Loucy (cell line): ENCODE data around the gene LRRFIP1.

Source experiments
- H2AFZ ChIP-seq: fragments of 200-600 bp; sonication (generic); 2 replicates; pipeline ENCODE4 v1.6.0; 2016; ENCODE audit warnings: antibody characterized with exemption, mild to moderate bottlenecking, low read length, moderate library complexity
- H3F3A ChIP-seq: fragments of 200-600 bp; 2 replicates; pipeline ENCODE4 v1.6.0; 2016; ENCODE audit warnings: antibody characterized with exemption, low read depth, mild to moderate bottlenecking
- H3K27me3 ChIP-seq: fragments of 200-600 bp; sonication (generic); 2 replicates; pipeline ENCODE4 v1.6.1; 2014; ENCODE audit warnings: low read length, mild to moderate bottlenecking; ENCODE audit not compliant: insufficient read depth, poor library complexity, severe bottlenecking
- H3K36me3 ChIP-seq: fragments of 200-600 bp; sonication (generic); 2 replicates; pipeline ENCODE4 v1.6.1; 2016; ENCODE audit warnings: low read length; ENCODE audit not compliant: insufficient read depth
- H3K4me1 ChIP-seq: fragments of 200-600 bp; sonication (generic); 2 replicates; pipeline ENCODE4 v1.5.1; 2014; ENCODE audit warnings: low read length, mild to moderate bottlenecking; ENCODE audit not compliant: insufficient read depth, poor library complexity, severe bottlenecking
- H3K4me2 ChIP-seq: fragments of 200-600 bp; sonication (generic); 2 replicates; pipeline ENCODE4 v1.6.0; 2014; ENCODE audit warnings: antibody characterized with exemption, low read length, low read depth, mild to moderate bottlenecking; ENCODE audit not compliant: poor library complexity, severe bottlenecking
- H3K4me3 ChIP-seq: fragments of 200-600 bp; sonication (generic); 2 replicates; pipeline ENCODE4 v1.5.1; 2014; ENCODE audit warnings: low read length, mild to moderate bottlenecking, mixed read lengths; ENCODE audit not compliant: poor library complexity, severe bottlenecking
- H3K79me2 ChIP-seq: fragments of 200-600 bp; sonication (generic); 2 replicates; pipeline ENCODE4 v1.6.1; 2014; ENCODE audit warnings: low read length; ENCODE audit not compliant: insufficient read depth
- H3K9ac ChIP-seq: fragments of 200-600 bp; sonication (generic); 2 replicates; pipeline ENCODE4 v1.6.0; 2014; ENCODE audit warnings: mild to moderate bottlenecking, low read depth, low read length, moderate library complexity; ENCODE audit not compliant: poor library complexity, severe bottlenecking
- H3K9me2 ChIP-seq: fragments of 200-600 bp; sonication (generic); replicated peaks from 2 replicates; pipeline ENCODE4 v1.6.1; 2016; ENCODE audit warnings: low read depth, low read length, mixed read lengths
- H3K9me3 ChIP-seq: fragments of 200-600 bp; sonication (generic); 2 replicates; pipeline ENCODE4 v1.6.1; 2014; ENCODE audit warnings: mild to moderate bottlenecking, antibody characterized with exemption, low read length, low read depth; ENCODE audit not compliant: insufficient read depth
- H4K20me1 ChIP-seq: fragments of 200-600 bp; sonication (generic); 2 replicates; pipeline ENCODE4 v1.6.0; 2014; ENCODE audit warnings: antibody characterized with exemption, low read length, mild to moderate bottlenecking; ENCODE audit not compliant: insufficient read depth, poor library complexity, severe bottlenecking
- CTCF ChIP-seq: fragments of 200-600 bp; sonication (generic); conservative IDR thresholded peaks from 2 replicates; pipeline ENCODE4 v1.5.1; 2014; ENCODE audit warnings: mild to moderate bottlenecking, antibody characterized with exemption, low read length
- EZH2phosphoT487 ChIP-seq: fragments of 200-600 bp; IDR thresholded peaks from 2 replicates; pipeline ENCODE4 v1.6.1; 2018; ENCODE audit warnings: antibody characterized with exemption, mild to moderate bottlenecking, moderate library complexity, borderline replicate concordance

Gene LRRFIP1

GRCh38 chr2:237717366-237718276 is 90.2 kb downstream of the LRRFIP1 start:
- H3K79me2 ChIP-seq, result peaks cover 97% of the 10 kb centered on the region
- peaks cover 80% of the 10 kb centered on the region for H4K20me1 ChIP-seq
- TF ChIP-seq CTCF (no peak), EZH2phosphoT487 (no peak)

GRCh38 chr2:237718277-237718634 is 90.9 kb downstream of the LRRFIP1 start:
- no peaks in the 10 kb centered on the region for H3K27me3 ChIP-seq
- no peak overlapping the region for H3K4me2 ChIP-seq
- H3K36me3 ChIP-seq, result peaks cover 51% of the 10 kb centered on the region; the same call in 1 of the 2 replicates
- no peaks in the 10 kb centered on the region for H3K4me1 ChIP-seq
- H3K79me2 ChIP-seq, result peaks cover 97% of the 10 kb centered on the region
- H3K4me3 ChIP-seq, result no peak overlapping the region
- H3F3A ChIP-seq, result no peaks in the 10 kb centered on the region
- peaks cover 77% of the 10 kb centered on the region for H4K20me1 ChIP-seq
- H3K9me2 ChIP-seq, result no peaks in the 10 kb centered on the region
- H3K9me3 ChIP-seq, result no peaks in the 10 kb centered on the region
- no peak for TF ChIP-seq CTCF
- no peak for TF ChIP-seq EZH2phosphoT487
- no peak overlapping the region for H2AFZ ChIP-seq
- no peak overlapping the region for H3K9ac ChIP-seq

More at GRCh38 chr2:237717366-237718276, 90.2 kb downstream of the LRRFIP1 start:
- Histone ChIP-seq H3K9ac (no peak overlapping the region), H3K36me3 (peaks cover 57% of the 10 kb centered on the region; the same call in 1 of the 2 replicates), H3K4me2 (no peak overlapping the region), H3K4me1 (no peaks in the 10 kb centered on the region), H3K9me3 (no peaks in the 10 kb centered on the region), H3K4me3 (no peak overlapping the region), H3F3A (no peaks in the 10 kb centered on the region), H3K27me3 (no peaks in the 10 kb centered on the region), H3K9me2 (no peaks in the 10 kb centered on the region), H2AFZ (no peak overlapping the region)

GRCh38 chr2:237720444-237720843 is 93.1 kb downstream of the LRRFIP1 start:
- no peaks in the 10 kb centered on the region for H3K9me2 ChIP-seq
- no peak overlapping the region for H2AFZ ChIP-seq
- peaks cover 74% of the 10 kb centered on the region for H4K20me1 ChIP-seq
- no peak overlapping the region for H3K9ac ChIP-seq
- H3K4me1 ChIP-seq, result no peaks in the 10 kb centered on the region
- TF ChIP-seq CTCF, result no peak
- TF ChIP-seq EZH2phosphoT487, result no peak
- H3K9me3 ChIP-seq, result no peaks in the 10 kb centered on the region
- H3K36me3 ChIP-seq, result peaks cover 60% of the 10 kb centered on the region; the same call in 1 of the 2 replicates
- no peaks in the 10 kb centered on the region for H3K27me3 ChIP-seq
- H3K4me3 ChIP-seq, result no peak overlapping the region
- peaks cover 95% of the 10 kb centered on the region for H3K79me2 ChIP-seq
- H3K4me2 ChIP-seq, result no peak overlapping the region
- no peaks in the 10 kb centered on the region for H3F3A ChIP-seq
